B cell (primary cell): ENCODE measurements around the gene NDEL1. TPM values are rescaled to one million over a fixed set of nuclear protein-coding genes. Genes with fewer than 3 reads are reported as not detected.

Source experiments
- ATAC-seq: fragments of 200-7000 bp; cut with Tn5 transposase; one replicate; pipeline ENCODE4 v1.10.0; 2021; ENCODE audit warnings: low read depth, mild to moderate bottlenecking, moderate number of reproducible peaks, moderate library complexity
- CTCF ChIA-PET: fragments of 350-600 bp; sonication (Branson Sonifier 250); formaldehyde crosslinking; loops from one replicate; lab custom pipeline; 2021; ENCODE audit warnings: antibody characterized with exemption, inconsistent platforms; lab: Charles Lee
- POLR2A ChIA-PET: fragments of 350-600 bp; sonication (Branson Sonifier 250); formaldehyde crosslinking; loops from one replicate; lab custom pipeline; 2021; ENCODE audit warnings: antibody characterized with exemption; lab: Charles Lee
- DNase-seq: peaks from one replicate; pipeline ENCODE4 v3.0.0; 2013
- H2AFZ ChIP-seq: 2 replicates; pipeline ENCODE4 v1.6.1; 2012; ENCODE audit warnings: mild to moderate bottlenecking, low read depth, low read length; ENCODE audit not compliant: insufficient read depth, poor library complexity, severe bottlenecking
- H3K27ac ChIP-seq, 2 donors: 1 replicate in 1 of 2; 2 replicates in 1 of 2; pipeline ENCODE4 v1.5.1; 2012 to 2013; ENCODE audit warnings: low read length in 2 of 2, mild to moderate bottlenecking in 2 of 2, moderate library complexity in 1 of 2
- H3K27me3 ChIP-seq, 4 experiments: fragments of 200-600 bp in 1 of 4; sonication (generic) in 1 of 4; replicated peaks in 1 of 4; 1 replicate in 2 of 4; 2 replicates in 2 of 4; pipeline versions ENCODE4 v1.6.1 to v1.7.0; 2013 to 2016; ENCODE audit warnings: low read length in 3 of 4, mild to moderate bottlenecking in 2 of 4, mixed read lengths in 1 of 4, moderate library complexity in 1 of 4; ENCODE audit not compliant: insufficient read depth in 4 of 4, control insufficient read depth in 3 of 4; ENCODE audit errors: control extremely low read depth in 1 of 4
- H3K36me3 ChIP-seq, 2 experiments: replicated peaks in 1 of 2; 1 replicate in 1 of 2; 2 replicates in 1 of 2; pipeline versions ENCODE4 v1.6.1 to v1.7.1; 2013; ENCODE audit warnings: low read length in 1 of 2; ENCODE audit not compliant: insufficient read depth in 2 of 2, control insufficient read depth in 1 of 2; ENCODE audit errors: control extremely low read depth in 1 of 2, extremely low read depth in 1 of 2
- H3K4me1 ChIP-seq, 2 donors: fragments of 200-600 bp in 1 of 2; sonication (generic) in 1 of 2; 1 replicate in 1 of 2; 2 replicates in 1 of 2; pipeline versions ENCODE4 v1.5.1 to v1.6.1; 2013 to 2017; ENCODE audit warnings: low read length in 2 of 2; ENCODE audit not compliant: control insufficient read depth in 2 of 2, insufficient read depth in 2 of 2
- H3K4me2 ChIP-seq: replicated peaks from 2 replicates; pipeline ENCODE3; 2012; ENCODE audit warnings: mild to moderate bottlenecking, low read depth, low read length; ENCODE audit not compliant: poor library complexity, severe bottlenecking
- H3K4me3 ChIP-seq, 5 experiments: fragments of 200-600 bp in 1 of 5; sonication (generic) in 1 of 5; 1 replicate in 3 of 5; 2 replicates in 2 of 5; pipeline versions ENCODE4 v1.5.1 to v1.7.0; 2011 to 2016; ENCODE audit warnings: low read length in 4 of 5, mild to moderate bottlenecking in 4 of 5, low read depth in 2 of 5, control low read depth in 1 of 5, moderate library complexity in 1 of 5; ENCODE audit not compliant: insufficient read depth in 1 of 5; ENCODE audit errors: control extremely low read depth in 1 of 5, extremely low read depth in 1 of 5
- H3K79me2 ChIP-seq: fragments of 200-600 bp; sonication (generic); one replicate; pipeline ENCODE4 v1.6.0; 2016; ENCODE audit warnings: low read length; ENCODE audit not compliant: control insufficient read depth, insufficient read depth
- H3K9ac ChIP-seq: fragments of 200-600 bp; sonication (generic); 2 replicates; pipeline ENCODE4 v1.6.1; 2017; ENCODE audit warnings: mild to moderate bottlenecking, low read length, moderate library complexity
- H3K9me3 ChIP-seq, 3 donors: one replicate each; pipeline versions ENCODE4 v1.6.1 to v1.7.1; 2013; ENCODE audit warnings: low read length in 2 of 3; ENCODE audit not compliant: control insufficient read depth in 2 of 3, insufficient read depth in 1 of 3; ENCODE audit errors: control extremely low read depth in 1 of 3
- H4K20me1 ChIP-seq: 2 replicates; pipeline ENCODE4 v1.6.0; 2012; ENCODE audit warnings: mild to moderate bottlenecking, low read length; ENCODE audit not compliant: insufficient read depth, control insufficient read depth, poor library complexity, severe bottlenecking
- H3K27ac Mint-ChIP-seq: one replicate; pipeline ENCODE4 v1.8.0; 2021; ENCODE audit warnings: mixed read lengths
- H3K27me3 Mint-ChIP-seq: one replicate; pipeline ENCODE4 v1.8.0; 2021; ENCODE audit warnings: mixed read lengths
- H3K4me1 Mint-ChIP-seq: one replicate; pipeline ENCODE4 v1.8.0; 2021; ENCODE audit warnings: mixed read lengths
- H3K4me3 Mint-ChIP-seq: one replicate; pipeline ENCODE4 v1.8.0; 2021; ENCODE audit warnings: mixed read lengths
- H3K9me3 Mint-ChIP-seq: one replicate; pipeline ENCODE4 v1.8.0; 2022; ENCODE audit warnings: mixed read lengths; ENCODE audit not compliant: insufficient read depth
- CTCF ChIP-seq: fragments of 200-600 bp; IDR thresholded peaks from one replicate; pipeline ENCODE4 v1.8.0; 2022; ENCODE audit warnings: antibody characterized with exemption, mild to moderate bottlenecking
- EZH2 ChIP-seq: IDR thresholded peaks from 2 replicates; pipeline ENCODE4 v1.6.1; 2012; ENCODE audit warnings: borderline replicate concordance, low read depth, mild to moderate bottlenecking, moderate library complexity, low read length; ENCODE audit not compliant: insufficient read depth, poor library complexity, severe bottlenecking
- WGBS: methylation state at CpG from one replicate; pipeline ENCODE4 v1.1.5; 2013; ENCODE audit warnings: missing lambda C conversion rate; ENCODE audit not compliant: insufficient coverage; 5-methylcytosine and 5-hydroxymethylcytosine counted together
- intact Hi-C: fragments of 100-400 bp; cut with micrococcal nuclease; formaldehyde crosslinking; loops from one replicate; pipeline ENCODE4 v1.10.0; 2022
- polyA plus RNA-seq: library from polyadenylated mRNA; depleted of rRNA; stranded (reverse); fragments of >200 nt; gene quantifications from 2 replicates; pipeline ENCODE4 v1.2.3, GENCODE V29; 2012
- total RNA-seq, 2 donors: library from RNA; stranded (reverse); fragments of 120-200 nt in 1 of 2; gene quantifications; 1 replicate in 1 of 2; 2 replicates in 1 of 2; pipeline versions ENCODE4 v1.2.3 to v1.2.4, GENCODE V29; 2013 to 2022

The NDEL1 gene
- total and polyA plus RNA-seq, 2 donors (not counting 1 experiment from before 2014, with no cell fraction given): 30.2 to 108 TPM

- H3K27me3 Mint-ChIP-seq: peaks cover 29% of the 10 kb centered on the region
- H3K4me3 Mint-ChIP-seq: no peak overlapping the region
- no peak overlapping the region for H3K27ac ChIP-seq
- ATAC-seq: no peak
- H3K4me2 ChIP-seq: no peak overlapping the region
- ChIA-PET POLR2A (no interaction called here), CTCF (no interaction called here)
- no peaks in the 10 kb centered on the region for H3K79me2 ChIP-seq
- H2AFZ ChIP-seq: no peak overlapping the region
- H4K20me1 ChIP-seq: no peaks in the 10 kb centered on the region
- H3K9ac ChIP-seq: no peak overlapping the region
- H3K9me3 ChIP-seq: no peaks in the 10 kb centered on the region
- H3K4me3 ChIP-seq: no peak overlapping the region
- peaks cover 0 to 17% (median 6%) of the 10 kb centered on the region in 4 experiments for H3K27me3 ChIP-seq
- no peak for DNase-seq
- peaks cover 4% of the 10 kb centered on the region for H3K4me1 Mint-ChIP-seq
- no peaks in the 10 kb centered on the region for H3K9me3 Mint-ChIP-seq
- WGBS: 86% methylated on average over 11 of the region's 11 CpGs
- intact Hi-C loops: no loop called here
- TF ChIP-seq EZH2 (no peak), CTCF (no peak)
- peaks cover 0 to 5% of the 10 kb centered on the region in 2 donors for H3K4me1 ChIP-seq
- no peak overlapping the region for H3K27ac Mint-ChIP-seq
- no peaks in the 10 kb centered on the region for H3K36me3 ChIP-seq
Observed at GRCh38 chr17:8405499-8406016, 30.1 kb upstream of the NDEL1 start.

DNA sequence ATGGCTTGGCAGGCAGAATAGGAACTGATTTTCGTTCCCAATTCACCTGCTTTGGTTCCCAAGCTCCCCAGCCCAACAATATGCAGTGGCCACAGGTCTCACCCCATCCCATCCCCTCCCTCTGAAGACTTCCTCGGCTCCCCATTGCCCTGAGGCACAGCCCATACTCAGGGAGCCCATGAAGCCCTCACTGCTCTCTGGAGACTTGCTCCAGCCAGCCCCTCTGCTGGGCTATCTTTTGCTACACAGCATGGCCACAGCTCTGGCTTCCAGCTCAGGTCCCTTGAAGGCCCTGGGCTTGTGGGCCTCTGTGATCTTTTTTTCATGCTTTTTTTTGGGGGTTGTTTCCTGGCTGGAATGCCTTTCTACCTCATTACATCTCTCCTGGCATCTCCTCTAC lies 29.5 kb upstream of the NDEL1 start:
- peaks cover 24% of the 10 kb centered on the region for H3K27me3 Mint-ChIP-seq
- Histone ChIP-seq H3K4me2 (no peak overlapping the region), H3K27me3 (peaks cover 0 to 14% (median 4%) of the 10 kb centered on the region in 4 experiments), H3K27ac (no peak overlapping the region), H4K20me1 (no peaks in the 10 kb centered on the region), H3K36me3 (no peaks in the 10 kb centered on the region), H3K79me2 (no peaks in the 10 kb centered on the region), H3K4me3 (no peak overlapping the region), H3K9ac (no peak overlapping the region), H3K4me1 (peaks cover 0 to 5% of the 10 kb centered on the region in 2 donors), H3K9me3 (no peaks in the 10 kb centered on the region), H2AFZ (no peak overlapping the region)
- H3K9me3 Mint-ChIP-seq: no peaks in the 10 kb centered on the region
- ATAC-seq (no peak), DNase-seq (no peak)
- intact Hi-C loops: no loop called here
- ChIA-PET POLR2A (no interaction called here), CTCF (no interaction called here)
- no peak overlapping the region for H3K4me3 Mint-ChIP-seq
- no peak overlapping the region for H3K27ac Mint-ChIP-seq
- 64% methylated on average over 2 of the region's 2 CpGs for WGBS
- peaks cover 4% of the 10 kb centered on the region for H3K4me1 Mint-ChIP-seq
- TF ChIP-seq EZH2: no peak
- no peak for TF ChIP-seq CTCF
